SK-N-MC (cell line): ENCODE measurements around the gene ZGLP1.

Source experiments
- EZH2 ChIP-seq: fragments of 200-600 bp; sonication (generic); IDR thresholded peaks from one replicate; pipeline ENCODE4 v1.6.1; 2017; ENCODE audit warnings: antibody characterized with exemption
- POLR2AphosphoS5 ChIP-seq: IDR thresholded peaks from 2 replicates; pipeline ENCODE4 v1.6.1; 2012; ENCODE audit warnings: mild to moderate bottlenecking, low read depth, low read length, borderline replicate concordance

DNA sequence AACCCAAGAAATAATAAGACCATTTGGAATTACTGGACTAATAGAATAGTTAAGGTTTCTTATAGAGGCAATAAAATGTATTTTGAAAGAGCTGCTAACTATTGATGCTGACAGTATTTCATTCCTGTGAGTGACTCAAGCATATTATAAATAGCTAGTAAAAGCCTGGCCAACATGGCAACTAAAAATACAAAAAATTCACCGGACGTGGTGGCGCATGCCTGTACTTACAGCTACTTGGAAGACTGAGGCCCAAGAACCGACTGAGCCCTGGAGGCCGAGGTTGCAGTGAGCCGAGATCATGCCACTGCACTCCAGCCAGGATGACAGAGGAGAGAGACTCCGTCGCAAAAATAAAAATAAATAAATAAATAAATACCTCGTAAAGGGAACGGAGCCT lies 35.2 kb upstream of the ZGLP1 start:
- no peak for TF ChIP-seq EZH2
- TF ChIP-seq POLR2AphosphoS5 = no peak
